Head of caudate nucleus (tissue), 42 donors: ENCODE measurements around the gene PTPN18.

Source experiments
- DNase-seq, 42 donors: peaks; one replicate each; pipeline versions ENCODE4 v3.0.0 to v3.0.0-alpha.2; 2020 to 2021; ENCODE audit warnings: mixed read lengths in 7 of 42
- intact Hi-C: fragments of 100-400 bp; cut with DNase I; formaldehyde crosslinking; loops from one replicate; pipeline ENCODE4 v1.15.0; 2022

Gene PTPN18

DNA sequence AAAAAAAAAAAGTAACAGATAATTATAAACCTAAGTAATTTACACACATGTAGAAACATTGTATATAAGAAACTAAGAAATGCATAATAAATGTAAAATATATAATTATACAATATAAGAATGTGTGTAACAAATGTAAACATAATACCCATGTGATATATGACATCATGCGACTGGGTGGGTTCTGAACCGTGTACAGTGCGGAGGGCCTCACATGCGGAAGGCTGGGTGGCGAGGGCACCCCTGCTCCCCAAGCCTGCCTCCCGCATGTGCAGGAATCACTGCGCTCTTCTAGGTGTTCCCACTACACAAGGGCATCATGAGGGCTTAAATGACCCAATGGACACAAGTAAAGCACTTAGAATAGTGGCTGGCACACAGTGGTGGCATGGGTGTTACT lies 2.0 kb downstream of the PTPN18 start:
- intact Hi-C loops: no loop called here
- no peak for DNase-seq

DNA sequence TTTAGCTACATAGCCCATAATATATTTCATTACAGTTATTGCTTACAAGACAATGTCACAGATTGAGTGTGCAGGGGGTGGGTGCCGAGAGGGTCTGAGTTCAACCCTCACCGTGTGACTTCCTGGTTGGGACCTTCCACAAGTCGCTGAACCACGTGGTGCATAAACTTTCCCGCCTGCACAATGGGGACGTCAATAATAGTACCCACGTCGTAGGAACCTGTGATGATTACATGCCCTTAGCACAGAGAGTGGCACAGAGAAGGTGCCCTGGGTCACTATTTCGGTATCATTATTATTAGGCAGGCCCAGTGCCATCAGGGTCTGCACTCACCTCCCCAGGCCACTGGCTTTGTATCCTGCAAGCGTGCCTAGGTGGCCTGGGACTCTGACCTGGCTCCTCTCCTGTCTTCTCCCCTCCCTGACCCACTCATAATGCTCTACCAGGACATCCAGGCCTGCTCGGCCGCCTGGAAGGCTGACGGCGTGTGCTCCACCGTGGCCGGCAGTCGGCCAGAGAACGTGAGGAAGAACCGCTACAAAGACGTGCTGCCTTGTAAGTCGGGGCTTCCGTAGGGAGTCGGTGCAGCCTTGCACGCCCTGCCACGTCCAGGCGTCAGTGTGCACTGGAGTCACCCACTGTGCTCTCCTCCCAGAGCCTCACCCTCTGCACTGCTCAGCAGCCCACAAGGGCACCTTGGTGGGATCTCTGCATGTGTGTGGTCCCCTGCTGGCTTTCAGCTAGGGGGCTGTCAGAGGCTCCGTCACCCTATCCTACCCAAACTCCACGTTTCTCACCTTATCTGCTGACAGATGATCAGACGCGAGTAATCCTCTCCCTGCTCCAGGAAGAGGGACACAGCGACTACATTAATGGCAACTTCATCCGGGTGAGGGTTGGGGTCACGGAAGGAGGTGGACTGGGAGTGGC lies 2.8 kb downstream of the PTPN18 start:
- peak in 1 of 42 donors; percentile 14 for DNase-seq
- intact Hi-C loops: no loop called here

DNA sequence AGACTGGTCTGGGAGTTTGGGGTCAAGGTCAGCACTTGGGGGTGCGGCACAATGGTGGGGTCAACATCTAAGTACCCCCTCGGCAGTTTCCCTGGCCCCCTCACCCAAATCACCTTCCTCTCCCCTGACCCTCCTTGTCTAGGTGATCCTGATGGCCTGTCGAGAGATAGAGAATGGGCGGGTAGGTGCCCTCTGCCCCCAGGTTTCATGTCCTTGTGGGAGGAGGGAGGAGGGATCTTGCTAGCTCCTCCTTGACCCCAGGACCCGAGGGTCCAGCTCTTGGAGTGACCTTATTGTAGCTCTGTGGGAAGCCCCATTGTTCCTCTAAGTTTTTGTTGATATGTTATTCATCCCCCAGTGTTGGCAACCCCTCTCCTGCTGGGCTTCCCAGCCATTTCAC lies 3.6 kb downstream of the PTPN18 start:
- intact Hi-C loops: no loop called here
- DNase-seq: no peak

DNA sequence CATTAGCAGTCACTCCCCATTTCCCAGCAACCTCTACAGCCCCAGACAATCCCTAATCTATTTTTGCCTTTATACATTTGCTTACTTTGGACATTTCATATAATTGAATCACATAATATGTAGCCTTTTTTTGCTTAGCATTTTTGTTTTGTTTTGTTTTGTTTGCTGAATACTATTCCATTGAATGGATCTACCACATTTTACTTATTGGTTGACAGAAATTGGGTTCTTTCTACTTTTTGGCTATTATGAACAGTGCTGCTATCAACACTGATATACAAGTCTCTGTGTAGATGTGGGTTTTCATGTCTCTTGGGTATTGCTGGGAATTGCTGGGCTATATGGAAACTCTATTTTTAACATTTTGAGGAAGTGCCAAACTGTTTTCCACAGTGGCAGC lies 7.6 kb downstream of the PTPN18 start:
- no peak for DNase-seq
- intact Hi-C loops: no loop called here

DNA sequence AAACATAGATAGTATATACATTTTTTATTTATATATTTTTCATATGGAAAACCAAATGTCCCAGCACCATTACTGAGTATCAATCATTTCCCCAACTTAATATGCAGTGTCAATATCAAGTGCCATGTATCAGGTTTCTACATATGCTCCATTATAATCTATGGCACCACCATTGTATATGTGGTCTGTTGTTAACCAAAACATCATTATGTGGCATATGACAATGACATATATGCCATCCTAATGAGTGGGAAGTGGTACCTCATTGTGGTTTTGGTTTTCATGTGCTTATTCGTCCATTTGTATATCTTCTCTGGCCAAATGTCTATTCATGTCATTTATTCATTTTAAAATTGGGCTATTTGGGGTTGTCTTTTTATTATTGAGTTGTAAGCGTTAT lies 9.2 kb downstream of the PTPN18 start:
- no peak for DNase-seq
- intact Hi-C loops: no loop called here

DNA sequence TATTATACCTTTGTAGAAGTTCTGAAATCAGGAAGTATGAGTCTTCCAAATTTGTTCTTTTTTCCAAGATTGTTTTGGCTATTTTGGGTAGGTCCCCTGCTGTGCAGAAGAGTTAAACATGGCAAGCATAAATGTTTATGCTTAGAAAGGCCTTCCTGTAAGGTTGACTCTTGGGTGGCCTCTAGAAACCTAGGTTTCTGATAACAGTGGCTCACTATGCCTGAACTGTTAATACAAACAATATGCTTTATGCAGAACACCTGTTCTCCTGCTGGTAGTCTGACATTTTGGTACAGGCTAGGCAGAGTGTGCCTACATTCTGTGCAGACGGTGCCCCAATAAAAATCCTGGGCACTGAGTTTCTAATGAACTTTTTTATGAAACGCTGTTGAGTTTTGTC lies 10.1 kb downstream of the PTPN18 start:
- intact Hi-C loops: no loop called here
- no peak for DNase-seq

DNA sequence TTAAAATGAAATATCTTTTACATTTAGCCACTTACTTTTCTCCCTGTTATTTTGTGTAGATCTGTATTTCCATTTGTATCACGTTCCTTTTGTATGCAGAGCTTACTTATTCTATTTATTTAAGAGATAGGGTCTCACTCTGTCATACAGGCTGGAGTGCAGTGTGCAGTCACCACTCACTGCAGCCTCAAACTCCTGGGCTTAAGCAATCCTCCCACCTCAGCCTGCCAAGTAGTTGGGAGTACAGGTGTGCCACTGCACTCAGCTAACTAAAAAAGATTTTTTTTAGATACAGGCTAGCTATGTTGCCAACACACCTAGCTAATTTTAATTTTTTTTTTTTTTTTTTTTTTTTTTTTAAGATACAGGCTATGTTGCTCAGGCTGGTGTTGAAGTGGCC lies 10.9 kb downstream of the PTPN18 start:
- intact Hi-C loops: no loop called here
- no peak for DNase-seq

DNA sequence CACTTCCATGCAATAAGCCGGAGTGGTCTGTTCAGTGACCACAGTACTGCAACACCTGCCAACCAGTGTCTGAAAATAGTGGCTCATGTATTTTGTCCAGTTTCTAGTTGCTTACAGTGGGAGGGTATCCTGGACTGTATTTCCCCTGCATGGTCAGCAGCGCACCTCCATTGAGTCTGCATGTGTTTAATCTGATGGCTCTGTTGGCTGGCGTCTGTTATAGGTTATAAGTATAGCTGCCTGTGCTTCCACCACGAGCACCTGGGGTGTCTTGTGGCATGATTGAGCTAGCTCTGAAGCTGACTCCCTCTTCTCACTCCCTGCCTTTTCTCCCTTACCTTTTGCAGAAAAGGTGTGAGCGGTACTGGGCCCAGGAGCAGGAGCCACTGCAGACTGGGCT lies 12.9 kb downstream of the PTPN18 start:
- DNase-seq: peak in 2 of 42 donors; percentile 7 to 10
- intact Hi-C loops: no loop called here

DNA sequence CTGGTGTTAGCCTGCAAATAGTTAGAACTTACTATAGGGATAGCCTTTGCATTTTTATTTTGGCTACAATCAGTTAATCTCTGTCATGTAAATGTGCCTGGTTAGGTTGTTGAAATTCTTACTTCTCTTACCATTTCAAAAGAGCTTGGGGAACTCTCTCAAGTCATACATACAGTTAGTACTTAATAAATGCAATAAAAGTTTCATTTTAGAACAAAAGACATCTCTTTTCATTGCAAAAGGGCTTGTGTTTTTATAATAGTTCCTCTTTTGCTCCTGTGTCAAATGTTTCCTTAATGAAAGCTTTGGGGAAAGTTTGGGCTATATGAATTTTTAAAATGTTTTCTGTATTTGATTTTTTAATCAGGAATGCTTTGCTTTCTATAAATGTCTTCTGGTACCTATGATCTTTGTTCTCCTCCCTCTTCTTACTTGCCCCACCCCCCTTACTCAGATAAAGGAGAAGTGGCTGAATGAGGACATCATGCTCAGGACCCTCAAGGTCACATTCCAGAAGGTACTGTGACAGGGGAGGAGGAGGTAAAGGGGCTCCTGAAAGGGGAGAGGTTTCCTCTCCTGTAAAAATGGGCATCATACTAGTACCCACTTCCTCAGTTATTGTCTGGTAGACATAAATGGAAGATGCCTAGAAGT lies 13.6 kb downstream of the PTPN18 start:
- DNase-seq: no peak
- intact Hi-C loops: no loop called here

DNA sequence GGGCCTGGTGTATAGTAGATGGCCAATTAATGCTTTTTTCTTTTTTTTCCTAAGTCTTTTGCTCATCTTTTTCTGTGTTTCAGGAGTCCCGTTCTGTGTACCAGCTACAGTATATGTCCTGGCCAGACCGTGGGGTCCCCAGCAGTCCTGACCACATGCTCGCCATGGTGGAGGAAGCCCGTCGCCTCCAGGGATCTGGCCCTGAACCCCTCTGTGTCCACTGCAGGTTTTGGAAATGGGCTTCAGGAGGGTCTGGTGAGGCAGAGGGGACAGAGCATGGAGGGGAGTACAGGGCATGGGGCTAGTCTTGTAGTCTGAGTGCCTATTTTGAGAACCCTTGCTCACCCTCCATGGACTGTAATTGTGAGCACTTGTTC lies 14.1 kb downstream of the PTPN18 start:
- intact Hi-C loops: no loop called here
- peak in 2 of 42 donors; percentile 19 to 38 for DNase-seq

DNA sequence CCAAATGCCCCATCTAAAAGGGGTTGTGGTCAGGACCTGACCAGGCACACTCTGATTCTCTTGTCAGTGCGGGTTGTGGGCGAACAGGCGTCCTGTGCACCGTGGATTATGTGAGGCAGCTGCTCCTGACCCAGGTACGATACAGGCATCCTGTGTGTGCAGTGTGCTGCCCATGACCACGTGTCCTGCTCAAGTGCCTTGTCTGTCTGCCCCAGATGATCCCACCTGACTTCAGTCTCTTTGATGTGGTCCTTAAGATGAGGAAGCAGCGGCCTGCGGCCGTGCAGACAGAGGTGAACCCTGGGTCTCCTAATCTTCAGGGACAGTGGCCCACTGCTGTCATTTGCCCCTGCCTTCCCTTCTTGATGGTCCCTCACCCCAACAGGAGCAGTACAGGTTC lies 14.6 kb downstream of the PTPN18 start:
- intact Hi-C loops: no loop called here

DNA sequence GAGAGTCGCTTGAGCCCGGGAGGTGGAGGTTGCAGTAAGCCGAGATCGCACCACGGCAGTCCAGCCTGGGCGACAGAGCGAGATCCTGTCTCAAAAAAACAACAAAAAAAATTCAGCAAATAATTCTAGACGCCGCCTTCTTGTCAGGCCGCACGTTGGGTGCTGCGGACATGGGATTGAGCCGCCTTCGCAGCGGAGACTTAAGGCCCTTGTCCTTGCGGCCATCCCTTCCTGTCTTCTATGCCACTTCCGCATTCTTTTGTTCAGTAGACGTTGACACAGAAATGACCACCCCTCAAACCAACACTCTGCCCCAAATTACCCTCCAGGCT lies 15.8 kb downstream of the PTPN18 start:
- intact Hi-C loops: no loop called here
- DNase-seq: peak in 4 of 42 donors; percentile 26 to 47 (median 33)

More for the DNA sequence above, 14.6 kb downstream of the PTPN18 start:
- peak in 3 of 42 donors; percentile 5 to 20 (median 13) for DNase-seq

DNA sequence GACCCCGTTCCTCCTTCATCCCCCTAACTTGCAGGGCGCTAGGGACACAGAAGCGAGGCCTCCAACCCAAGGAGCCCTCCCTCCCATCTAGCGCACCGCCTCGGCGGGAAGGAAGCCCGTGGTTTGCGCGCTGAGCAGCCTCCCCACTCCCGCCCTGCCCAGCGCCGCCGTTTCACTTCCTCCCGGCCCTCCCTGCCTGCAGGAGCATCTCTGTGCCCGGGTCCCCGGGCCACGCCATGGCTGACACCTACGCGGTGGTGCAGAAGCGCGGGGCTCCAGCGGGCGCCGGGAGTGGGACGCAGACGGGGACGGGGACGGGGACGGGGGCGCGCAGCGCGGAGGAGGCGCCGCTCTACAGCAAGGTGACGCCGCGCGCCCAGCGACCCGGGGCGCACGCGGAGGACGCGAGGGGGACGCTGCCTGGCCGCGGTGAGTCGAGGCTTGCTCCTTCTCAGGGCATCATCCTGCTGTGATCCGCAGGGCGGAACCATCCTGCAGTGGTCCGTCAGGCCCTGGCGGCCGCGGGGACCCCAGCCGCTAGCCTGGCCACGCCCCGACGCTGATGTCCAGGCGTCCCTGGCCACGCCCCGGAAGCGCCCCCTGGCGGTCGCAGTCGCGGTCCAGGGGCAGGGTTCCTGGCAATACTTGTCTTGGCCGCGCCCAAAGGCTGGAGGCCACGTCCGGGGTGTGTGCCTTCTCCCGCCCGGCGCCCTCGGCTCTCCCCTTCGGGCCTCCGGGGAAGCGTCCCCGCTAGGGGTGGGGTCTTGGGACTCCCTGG lies 16.4 kb downstream of the PTPN18 start:
- intact Hi-C loops: no loop called here
- DNase-seq: peak; percentile 57 to 93 (median 87)

DNA sequence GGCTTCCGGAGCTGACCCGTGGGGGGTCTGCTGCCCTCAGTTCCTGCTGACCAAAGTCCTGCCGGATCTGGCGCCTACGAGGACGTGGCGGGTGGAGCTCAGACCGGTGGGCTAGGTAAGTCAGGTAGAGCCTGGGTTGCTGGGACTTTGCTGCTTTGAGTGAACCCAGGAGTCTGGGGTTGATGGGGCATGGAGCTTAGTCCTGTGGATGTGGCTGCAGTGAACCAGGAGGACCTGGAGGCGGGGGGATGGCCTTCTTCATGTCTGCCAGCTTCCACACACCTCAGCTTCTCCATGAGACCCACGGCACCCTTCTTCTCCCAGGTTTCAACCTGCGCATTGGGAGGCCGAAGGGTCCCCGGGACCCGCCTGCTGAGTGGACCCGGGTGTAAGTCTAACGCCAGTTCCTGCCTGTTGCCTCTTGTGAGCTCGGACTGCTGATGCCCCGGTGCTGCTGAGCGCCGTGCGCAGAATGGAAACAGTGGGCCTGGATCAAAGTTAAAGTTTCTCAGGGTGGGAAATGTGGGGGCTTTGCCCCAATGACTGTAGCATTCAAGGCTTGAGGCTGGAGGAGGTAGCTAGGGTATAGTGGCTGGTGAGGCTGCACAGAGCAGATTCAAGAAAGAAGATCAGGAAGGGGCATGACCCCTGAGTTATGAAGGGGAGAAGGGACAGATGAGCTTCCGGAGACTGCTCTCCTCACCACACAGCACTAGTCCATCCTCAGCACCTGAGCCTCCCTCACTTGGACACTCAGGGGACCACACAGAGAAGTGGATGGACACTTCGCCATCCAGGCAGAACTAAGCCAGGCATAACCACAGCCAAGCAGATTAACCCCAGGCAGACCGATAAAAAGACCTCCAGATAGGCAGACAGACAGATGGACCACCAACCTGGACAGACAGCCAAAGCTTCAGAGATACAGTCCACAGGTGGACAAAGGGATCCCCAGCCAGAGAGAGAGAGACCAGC lies 17.3 kb downstream of the PTPN18 start:
- intact Hi-C loops: no loop called here
- DNase-seq: peak in 4 of 42 donors; percentile 6 to 45 (median 25)

DNA sequence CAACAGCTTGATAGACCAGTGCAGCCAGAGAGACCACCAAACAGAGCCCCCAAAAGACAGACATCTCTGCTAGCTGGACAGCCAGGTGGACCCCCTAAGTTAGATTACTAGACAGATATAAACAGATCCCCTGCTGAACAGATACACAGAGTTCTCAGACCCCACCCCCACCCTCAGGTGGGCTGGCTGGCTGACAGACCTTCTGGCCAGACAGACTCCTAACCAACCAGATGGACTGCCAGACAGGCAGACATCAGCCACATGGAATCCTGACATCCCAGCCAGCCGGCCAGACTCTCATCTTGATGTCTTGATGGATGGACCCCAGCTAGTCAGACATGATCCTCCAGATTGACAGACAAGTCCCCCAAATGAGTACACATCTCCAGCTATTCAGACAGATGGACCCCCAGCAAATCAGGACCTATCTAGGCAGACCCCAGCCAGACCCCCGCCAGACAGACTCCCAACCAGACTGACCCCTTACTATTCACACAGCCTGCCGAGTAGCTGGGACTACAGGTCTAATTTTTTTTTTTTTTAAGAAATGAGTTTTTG lies 18.0 kb downstream of the PTPN18 start:
- intact Hi-C loops: no loop called here
- DNase-seq: peak in 4 of 42 donors; percentile 6 to 38 (median 28)

DNA sequence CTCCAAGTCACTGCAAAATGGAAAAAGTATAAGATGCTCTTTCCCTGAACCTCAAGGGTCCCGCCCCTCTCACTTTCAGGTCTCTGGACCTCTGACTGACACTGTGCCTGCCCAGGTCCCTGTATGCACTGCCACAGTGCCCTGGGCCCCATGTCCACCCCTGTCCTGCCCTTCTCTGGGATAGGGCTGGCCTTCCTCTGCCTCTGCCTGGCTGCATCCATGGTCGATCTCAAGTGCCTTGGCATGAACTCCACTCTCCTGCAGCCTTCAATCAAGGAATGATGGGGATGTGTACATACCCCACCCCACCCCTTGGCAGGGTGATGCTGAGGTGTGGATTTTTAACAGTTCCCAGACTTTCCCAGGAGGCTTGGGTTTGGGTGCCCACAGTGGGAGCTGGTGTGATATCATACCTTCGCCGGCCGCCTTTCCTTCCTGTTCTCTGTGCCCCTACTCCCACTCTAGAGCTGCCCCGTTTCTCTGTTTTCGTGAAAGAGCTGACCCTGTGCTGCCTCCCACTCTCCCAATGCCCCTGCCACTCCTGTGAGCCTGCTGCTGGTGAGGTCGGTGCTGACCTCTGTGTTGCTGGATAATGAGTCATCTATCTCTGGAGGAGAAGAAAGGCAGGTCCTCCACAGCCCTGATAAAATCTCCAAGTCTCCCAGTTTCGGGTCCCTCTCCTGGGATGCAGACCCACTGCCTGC lies 18.9 kb downstream of the PTPN18 start:
- peak in 4 of 42 donors; percentile 5 to 38 (median 26) for DNase-seq
- intact Hi-C loops: no loop called here
